HepG2 (cell line): Measurements from ENCODE around the gene SALL2. TPM values are rescaled to one million over a fixed set of nuclear protein-coding genes. Genes with fewer than 3 reads are reported as not detected.

Experiments used
- ATF2 ChIP-seq: sonication (generic); formaldehyde crosslinking; IDR thresholded peaks from 2 replicates; pipeline ENCODE4 v1.4.0; 2020; ENCODE audit warnings: missing genetic modification reagents
- FOXK1 ChIP-seq: sonication (generic); formaldehyde crosslinking; IDR thresholded peaks from 2 replicates; pipeline ENCODE4 v1.4.0; 2020; ENCODE audit warnings: low read depth, missing genetic modification reagents, borderline replicate concordance
- KDM2A ChIP-seq: sonication (generic); formaldehyde crosslinking; IDR thresholded peaks from 2 replicates; pipeline ENCODE4 v1.4.0; 2020; ENCODE audit warnings: low read depth, missing genetic modification reagents, borderline replicate concordance
- RORA ChIP-seq: sonication (generic); formaldehyde crosslinking; IDR thresholded peaks from 2 replicates; pipeline ENCODE4 v1.5.0; 2020; ENCODE audit warnings: mild to moderate bottlenecking, missing genetic modification reagents, moderate library complexity
- THAP11 ChIP-seq: IDR thresholded peaks from 2 replicates; pipeline ENCODE4 v1.6.1; 2016; ENCODE audit warnings: missing biosample characterization, missing genetic modification reagents
- ZBTB10 ChIP-seq: sonication (generic); formaldehyde crosslinking; IDR thresholded peaks from 2 replicates; pipeline ENCODE4 v1.4.0; 2020; ENCODE audit warnings: missing genetic modification reagents, borderline replicate concordance
- ZFP41 ChIP-seq: sonication (generic); formaldehyde crosslinking; IDR thresholded peaks from 2 replicates; pipeline ENCODE4 v1.4.0; 2020; ENCODE audit warnings: mild to moderate bottlenecking, missing genetic modification reagents, borderline replicate concordance
- ZNF878 ChIP-seq: sonication (generic); formaldehyde crosslinking; IDR thresholded peaks from 2 replicates; pipeline ENCODE4 v1.8.1; 2023; ENCODE audit warnings: mild to moderate bottlenecking, missing genetic modification reagents, moderate library complexity
- ZSCAN25 ChIP-seq: sonication (generic); formaldehyde crosslinking; IDR thresholded peaks from 2 replicates; pipeline ENCODE4 v1.8.0; 2022; ENCODE audit warnings: mild to moderate bottlenecking, missing genetic modification reagents
- ZSCAN30 ChIP-seq: sonication (generic); formaldehyde crosslinking; IDR thresholded peaks from 2 replicates; pipeline ENCODE4 v1.5.0; 2020; ENCODE audit warnings: mild to moderate bottlenecking, missing genetic modification reagents
- polyA plus RNA-seq, 8 experiments: library from polyadenylated mRNA; depleted of rRNA in 3 of 8; stranded (reverse) in 7 of 8; unstranded in 1 of 8; fragments of >200 nt; fragmentation: Illumina TruSeq in 4 of 8; extraction: Trizol in 4 of 8; gene quantifications; 2 replicates each; pipeline versions ENCODE4 v1.2.1 to v1.2.3, GENCODE V29; 2011 to 2016; ENCODE audit warnings: low read depth in 4 of 8, missing spikeins in 1 of 8, mixed read lengths in 1 of 8; ENCODE audit not compliant: insufficient read depth in 1 of 8
- total RNA-seq, 5 experiments: library from RNA; depleted of rRNA; stranded (reverse); fragments of >200 nt; fragmentation: Illumina TruSeq; extraction: Trizol; gene quantifications; 2 replicates each; pipeline ENCODE4 v1.2.3, GENCODE V29; 2016; ENCODE audit warnings: low read depth in 1 of 5
- TF ChIP-seq, protein P1 (sequence below): sonication (generic); formaldehyde crosslinking; IDR thresholded peaks from 2 replicates; pipeline ENCODE4 v1.5.0; 2020; ENCODE audit warnings: mild to moderate bottlenecking, missing genetic modification reagents, borderline replicate concordance

The SALL2 gene
- total and polyA plus RNA-seq, 2 of the 13 experiments (the other 11 are each of a cell fraction or from before 2014, with no cell fraction given): 4.9 to 5.8 TPM

DNA sequence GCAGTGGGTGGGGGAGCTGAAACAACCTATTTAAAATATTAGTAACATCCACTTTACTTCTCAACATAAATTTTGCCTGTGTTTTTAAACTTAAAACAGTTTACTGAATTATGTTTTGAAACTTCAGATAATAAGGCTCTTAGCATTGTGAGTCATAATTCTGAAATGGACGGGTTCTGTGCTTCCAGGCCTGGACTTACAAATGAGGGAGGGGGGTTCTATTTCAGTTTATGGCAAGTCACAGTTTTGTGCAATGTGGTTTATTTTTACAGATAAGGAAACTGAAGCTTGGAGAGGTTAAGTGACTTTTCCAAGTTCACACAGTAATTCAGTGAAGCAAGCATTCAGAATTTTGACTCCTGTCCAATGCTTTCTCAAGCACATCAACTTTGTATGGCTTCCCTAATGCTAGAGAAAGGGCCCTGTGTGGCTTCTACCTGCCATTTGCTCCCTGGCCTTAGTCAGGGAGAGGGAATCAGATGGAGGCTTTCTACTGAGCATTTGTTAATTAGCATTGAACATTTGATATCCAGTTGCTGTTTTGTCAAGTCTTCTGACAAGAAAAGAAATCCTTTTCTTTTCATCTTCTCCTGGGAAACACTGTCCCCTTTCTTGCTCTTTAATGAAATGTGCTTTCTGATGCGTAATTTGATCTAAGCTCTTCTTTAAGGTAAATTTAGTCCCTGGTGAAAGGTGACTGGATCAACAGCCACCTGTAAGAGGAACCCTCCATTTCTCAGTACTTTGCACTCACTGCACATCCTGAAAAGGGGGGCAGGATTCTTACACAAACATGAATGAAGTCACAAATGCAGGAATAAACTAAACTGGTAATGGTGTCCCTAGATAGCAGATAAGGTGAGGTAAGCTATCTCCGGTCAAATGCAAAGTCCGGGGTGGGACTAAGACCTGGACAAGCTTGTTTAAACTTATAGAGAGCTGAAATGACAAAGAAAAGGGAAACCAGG is 2.5 kb upstream of the SALL2 start (continued):
- TF ChIP-seq, protein P1, sequence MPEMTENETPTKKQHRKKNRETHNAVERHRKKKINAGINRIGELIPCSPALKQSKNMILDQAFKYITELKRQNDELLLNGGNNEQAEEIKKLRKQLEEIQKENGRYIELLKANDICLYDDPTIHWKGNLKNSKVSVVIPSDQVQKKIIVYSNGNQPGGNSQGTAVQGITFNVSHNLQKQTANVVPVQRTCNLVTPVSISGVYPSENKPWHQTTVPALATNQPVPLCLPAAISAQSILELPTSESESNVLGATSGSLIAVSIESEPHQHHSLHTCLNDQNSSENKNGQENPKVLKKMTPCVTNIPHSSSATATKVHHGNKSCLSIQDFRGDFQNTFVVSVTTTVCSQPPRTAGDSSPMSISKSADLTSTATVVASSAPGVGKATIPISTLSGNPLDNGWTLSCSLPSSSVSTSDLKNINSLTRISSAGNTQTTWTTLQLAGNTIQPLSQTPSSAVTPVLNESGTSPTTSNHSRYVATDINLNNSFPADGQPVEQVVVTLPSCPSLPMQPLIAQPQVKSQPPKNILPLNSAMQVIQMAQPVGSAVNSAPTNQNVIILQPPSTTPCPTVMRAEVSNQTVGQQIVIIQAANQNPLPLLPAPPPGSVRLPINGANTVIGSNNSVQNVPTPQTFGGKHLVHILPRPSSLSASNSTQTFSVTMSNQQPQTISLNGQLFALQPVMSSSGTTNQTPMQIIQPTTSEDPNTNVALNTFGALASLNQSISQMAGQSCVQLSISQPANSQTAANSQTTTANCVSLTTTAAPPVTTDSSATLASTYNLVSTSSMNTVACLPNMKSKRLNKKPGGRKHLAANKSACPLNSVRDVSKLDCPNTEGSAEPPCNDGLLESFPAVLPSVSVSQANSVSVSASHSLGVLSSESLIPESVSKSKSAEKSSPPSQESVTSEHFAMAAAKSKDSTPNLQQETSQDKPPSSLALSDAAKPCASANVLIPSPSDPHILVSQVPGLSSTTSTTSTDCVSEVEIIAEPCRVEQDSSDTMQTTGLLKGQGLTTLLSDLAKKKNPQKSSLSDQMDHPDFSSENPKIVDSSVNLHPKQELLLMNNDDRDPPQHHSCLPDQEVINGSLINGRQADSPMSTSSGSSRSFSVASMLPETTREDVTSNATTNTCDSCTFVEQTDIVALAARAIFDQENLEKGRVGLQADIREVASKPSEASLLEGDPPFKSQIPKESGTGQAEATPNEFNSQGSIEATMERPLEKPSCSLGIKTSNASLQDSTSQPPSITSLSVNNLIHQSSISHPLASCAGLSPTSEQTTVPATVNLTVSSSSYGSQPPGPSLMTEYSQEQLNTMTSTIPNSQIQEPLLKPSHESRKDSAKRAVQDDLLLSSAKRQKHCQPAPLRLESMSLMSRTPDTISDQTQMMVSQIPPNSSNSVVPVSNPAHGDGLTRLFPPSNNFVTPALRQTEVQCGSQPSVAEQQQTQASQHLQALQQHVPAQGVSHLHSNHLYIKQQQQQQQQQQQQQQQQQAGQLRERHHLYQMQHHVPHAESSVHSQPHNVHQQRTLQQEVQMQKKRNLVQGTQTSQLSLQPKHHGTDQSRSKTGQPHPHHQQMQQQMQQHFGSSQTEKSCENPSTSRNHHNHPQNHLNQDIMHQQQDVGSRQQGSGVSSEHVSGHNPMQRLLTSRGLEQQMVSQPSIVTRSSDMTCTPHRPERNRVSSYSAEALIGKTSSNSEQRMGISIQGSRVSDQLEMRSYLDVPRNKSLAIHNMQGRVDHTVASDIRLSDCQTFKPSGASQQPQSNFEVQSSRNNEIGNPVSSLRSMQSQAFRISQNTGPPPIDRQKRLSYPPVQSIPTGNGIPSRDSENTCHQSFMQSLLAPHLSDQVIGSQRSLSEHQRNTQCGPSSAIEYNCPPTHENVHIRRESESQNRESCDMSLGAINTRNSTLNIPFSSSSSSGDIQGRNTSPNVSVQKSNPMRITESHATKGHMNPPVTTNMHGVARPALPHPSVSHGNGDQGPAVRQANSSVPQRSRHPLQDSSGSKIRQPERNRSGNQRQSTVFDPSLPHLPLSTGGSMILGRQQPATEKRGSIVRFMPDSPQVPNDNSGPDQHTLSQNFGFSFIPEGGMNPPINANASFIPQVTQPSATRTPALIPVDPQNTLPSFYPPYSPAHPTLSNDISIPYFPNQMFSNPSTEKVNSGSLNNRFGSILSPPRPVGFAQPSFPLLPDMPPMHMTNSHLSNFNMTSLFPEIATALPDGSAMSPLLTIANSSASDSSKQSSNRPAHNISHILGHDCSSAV (CRISPR knock-in tag): no peak
- TF ChIP-seq ATF2 (CRISPR knock-in tag): peak; percentile 97
- TF ChIP-seq KDM2A (CRISPR knock-in tag): no peak
- peak; percentile 67; the same call in 1 of the 2 replicates for TF ChIP-seq ZBTB10
- TF ChIP-seq FOXK1 (CRISPR knock-in tag): peak; percentile 53; the same call in 1 of the 2 replicates
- TF ChIP-seq ZSCAN25 (CRISPR knock-in tag): no peak; the same call in 1 of the 2 replicates
- no peak for TF ChIP-seq THAP11 (CRISPR knock-in tag)
- TF ChIP-seq ZFP41 (CRISPR knock-in tag): no peak
- TF ChIP-seq ZNF878: no peak
- no peak for TF ChIP-seq RORA (CRISPR knock-in tag)
- 0 out of 2 replicates have a peak, but pooled peaks have one; percentile 26 for TF ChIP-seq ZSCAN30 (CRISPR knock-in tag)
